Measurements from ENCODE around the gene FAF1.

FAF1 gene

DNA sequence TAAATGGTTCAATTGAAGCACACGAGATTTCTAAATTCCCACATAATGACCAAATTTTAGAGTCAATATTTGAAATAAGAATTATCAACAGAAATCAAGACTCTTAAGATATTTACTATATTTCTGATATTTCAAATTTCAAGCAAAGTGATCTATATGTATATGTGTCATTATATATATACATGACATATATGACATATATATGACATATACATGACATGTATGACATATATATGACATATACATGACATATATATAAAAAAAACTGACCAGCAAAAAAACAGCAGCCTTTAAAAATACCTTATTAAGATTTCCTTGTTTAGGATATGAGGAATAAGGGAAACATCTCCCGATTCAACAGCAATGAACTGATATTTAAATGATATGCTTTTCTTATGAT, 266.2 kb downstream of the FAF1 start:
- no peak for DNase-seq

DNA sequence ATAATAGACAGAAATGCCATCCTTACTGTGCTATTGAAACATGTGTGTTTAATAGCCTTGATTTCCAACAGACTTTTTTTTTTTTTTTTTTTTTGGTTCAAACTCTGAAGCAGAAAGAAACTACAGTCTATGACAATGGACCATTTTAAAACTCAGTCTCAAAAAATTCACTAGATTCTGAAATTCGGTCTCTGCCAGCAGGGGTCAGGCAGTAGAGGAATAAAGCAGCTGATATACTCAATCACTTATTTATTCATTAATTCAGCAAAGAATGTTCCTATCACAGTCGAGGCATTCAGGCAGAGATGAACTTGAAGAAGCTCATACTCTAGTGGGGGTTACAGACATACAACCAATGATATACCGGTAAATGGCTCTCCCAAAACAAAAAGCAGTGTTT, 275.9 kb downstream of the FAF1 start:
- no peak for DNase-seq

DNA sequence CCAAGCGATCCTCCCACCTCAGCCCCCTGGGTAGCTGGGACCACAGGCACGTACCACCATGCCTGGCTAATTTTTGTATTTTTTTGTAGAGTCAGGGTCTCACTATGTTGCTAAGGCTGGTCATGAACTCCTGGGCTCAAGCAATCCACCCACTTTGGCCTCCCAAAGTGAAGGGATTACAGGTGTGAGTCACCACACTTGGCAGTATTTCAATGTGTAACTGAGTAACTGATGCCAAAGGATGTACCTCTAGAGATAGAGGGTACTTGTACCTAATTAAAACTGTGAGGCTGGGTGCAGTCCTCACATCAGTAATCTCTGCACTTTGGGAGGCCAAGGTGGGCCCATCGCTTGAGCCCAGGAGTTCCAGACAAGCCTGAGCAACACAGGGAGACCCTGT, 278.1 kb downstream of the FAF1 start:
- DNase-seq, result no peak

DNA sequence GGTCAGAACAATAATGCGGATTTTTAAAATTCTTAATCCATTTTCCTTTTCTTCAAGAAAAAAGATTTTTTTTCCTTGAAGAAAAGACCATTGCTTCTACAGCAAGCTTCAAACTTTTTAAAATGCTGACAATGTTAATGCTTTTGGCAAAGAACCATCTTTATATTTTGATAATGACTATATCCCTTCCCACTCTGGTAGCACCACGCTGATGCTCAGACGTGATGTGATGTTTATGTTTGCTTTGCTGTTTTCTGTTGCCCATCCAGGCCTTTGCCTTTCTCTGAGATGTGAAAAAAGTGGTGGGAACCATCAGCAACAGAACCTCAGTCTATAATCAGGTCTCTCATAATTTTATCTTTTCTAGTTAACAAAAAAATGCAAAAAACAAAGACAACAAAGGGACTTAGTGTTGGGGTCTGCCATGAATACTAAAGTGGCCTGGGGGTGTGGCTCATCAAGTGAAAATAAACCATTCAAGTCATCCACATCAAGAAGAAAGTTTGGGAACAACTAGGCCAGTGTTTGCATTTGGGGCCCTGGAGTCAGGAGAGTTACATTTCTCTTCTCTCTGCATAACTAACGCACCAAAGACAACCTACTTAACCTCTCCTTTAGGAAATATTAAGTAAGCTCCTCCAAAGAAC, 292.2 kb downstream of the FAF1 start:
- no peak for DNase-seq

DNA sequence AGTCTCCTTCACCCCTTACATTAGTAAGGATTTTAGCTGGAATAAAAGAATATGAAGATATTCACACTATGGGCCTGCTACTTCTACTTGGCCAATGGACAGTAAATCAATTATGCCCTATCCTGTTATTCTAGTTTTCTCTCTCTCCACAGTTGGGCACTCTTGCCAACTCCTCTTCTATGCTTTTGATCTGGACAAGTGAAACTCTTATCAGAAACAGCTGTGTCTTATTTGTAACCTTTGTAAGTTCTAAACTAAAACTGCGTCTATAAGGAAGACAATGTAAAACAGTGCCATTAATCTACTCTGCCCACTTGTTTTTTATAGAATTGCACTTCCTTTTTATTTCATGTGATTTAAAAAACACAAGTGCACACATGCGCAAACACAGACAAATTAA, 292.8 kb downstream of the FAF1 start:
- peak; percentile 19 for DNase-seq

DNA sequence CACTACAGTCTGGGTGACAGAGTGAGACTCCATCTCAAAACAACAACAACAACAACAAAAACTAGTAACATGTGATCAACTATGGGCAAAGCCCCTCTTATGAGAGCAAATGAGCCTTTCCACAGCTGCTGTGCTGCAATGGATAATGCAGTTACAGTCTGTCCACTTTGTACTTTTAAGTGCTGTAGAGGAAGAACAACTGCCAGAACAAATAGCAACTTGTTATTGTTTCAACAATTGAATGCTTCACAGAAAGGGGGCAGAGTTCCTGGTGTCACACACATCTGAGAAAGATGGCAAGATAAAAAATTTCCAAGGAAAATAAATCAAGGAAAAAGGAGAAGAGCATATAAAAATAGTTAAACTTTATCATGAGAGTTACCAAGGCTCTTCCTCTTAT, 293.2 kb downstream of the FAF1 start:
- DNase-seq, result no peak

DNA sequence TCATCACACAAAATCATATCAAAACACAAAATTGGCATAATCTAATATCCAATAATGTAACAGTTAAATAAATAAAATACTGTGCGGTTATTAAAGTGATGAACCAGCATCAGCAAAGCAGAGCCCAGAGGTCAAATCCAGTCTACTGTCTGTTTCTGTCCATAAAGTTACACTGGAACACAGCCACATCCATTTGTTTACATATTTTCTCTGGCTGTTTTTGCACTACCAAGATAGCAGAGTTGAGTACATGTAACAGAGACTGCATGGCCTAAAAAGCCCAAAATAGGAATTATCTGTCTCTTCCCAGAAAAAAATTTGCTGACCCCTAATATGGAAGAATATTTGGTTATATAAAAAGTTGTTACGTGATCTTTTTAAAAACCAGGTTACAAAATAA, 294.7 kb downstream of the FAF1 start:
- no peak for DNase-seq

DNA sequence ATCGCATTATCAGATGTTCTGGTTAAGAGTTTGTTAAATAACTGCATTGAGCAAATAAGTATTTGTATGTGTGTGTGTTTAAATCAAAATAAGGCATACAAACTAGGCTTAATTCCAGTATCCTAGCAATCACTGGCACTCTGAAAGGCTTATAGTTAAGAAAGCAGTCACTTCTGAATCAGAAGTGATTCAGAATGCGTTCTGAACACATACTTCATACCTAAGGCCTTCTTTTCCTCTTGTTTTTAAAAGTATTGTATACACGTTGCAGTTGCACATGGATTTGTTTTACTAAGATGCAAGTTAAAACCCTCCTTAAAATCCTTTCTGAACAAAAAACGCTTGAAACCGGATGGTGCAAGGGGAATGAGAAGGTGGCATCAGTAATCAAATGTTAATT, 298.4 kb downstream of the FAF1 start:
- no peak for DNase-seq

DNA sequence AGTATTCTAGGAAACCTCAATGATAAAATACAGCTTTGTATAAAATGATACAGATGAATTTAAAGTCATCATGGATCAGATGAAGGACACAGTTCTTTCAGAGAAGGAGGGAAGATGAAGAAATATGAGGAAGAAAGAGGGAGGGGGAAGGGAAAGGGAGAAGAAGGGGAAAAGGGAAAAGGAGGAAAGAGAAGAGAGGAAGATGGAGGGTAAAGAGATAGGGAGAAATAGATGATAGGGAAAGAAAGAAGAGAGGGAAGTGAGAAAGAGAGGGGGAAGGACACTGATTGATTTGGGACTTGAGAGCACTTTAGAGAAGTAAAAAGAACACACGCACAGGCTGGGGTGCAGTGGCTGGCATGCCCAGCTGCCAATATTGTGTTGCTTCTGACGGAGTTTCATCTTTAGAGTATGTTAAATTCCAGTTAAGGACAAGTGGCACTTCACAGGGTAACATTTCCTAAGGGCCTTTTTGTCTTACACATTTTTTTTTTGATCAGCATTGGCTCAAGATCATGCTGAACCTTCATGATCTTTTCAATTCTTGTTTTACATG, 300.9 kb downstream of the FAF1 start:
- DNase-seq, result no peak

DNA sequence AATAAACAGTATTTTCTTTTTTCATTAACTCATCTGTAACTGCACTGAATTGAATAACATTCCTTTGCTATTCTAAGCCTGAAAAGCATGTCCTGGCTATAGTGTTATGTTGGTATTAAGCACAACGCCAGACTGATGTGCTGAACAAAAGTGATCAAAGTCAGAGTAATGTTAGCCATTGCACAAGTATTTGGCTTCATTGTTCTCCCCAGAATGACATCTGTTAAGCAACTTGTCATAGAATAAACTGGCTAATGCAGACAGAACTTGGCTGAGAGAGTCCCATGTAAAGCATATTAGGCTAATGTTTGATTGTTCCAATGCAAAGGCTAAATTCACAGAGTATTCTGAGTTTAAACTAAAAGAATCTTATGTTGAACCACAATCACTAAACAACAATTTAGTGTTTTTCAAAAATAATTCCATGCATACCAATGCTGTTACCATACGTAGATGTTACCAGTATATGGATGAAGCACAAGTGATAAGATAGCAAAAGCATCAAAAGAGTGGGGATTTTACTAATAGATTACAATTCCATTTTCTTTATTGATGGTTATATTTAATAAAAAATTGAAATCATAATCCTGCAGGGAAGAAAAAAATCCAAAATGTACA, 301.5 kb downstream of the FAF1 start:
- DNase-seq, result no peak

DNA sequence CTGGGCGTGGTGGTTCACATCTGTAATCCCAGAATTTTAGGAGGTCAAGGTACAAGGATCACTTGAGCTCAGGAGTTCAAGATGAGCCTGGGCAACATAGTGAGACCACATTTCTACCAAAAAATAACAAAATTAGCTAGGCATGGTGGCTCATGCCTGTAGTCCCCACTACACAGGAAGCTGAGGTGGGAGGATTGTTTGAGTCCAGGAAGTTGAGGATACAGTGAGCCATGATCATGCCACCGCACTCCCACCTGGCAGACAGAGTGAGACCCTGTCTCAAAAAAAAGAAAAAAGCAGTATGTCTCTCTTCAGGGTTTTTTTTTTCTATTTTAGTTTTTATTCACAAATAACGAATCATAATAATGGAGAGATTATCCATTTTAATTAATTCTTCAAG, 303.1 kb downstream of the FAF1 start:
- DNase-seq, result no peak

DNA sequence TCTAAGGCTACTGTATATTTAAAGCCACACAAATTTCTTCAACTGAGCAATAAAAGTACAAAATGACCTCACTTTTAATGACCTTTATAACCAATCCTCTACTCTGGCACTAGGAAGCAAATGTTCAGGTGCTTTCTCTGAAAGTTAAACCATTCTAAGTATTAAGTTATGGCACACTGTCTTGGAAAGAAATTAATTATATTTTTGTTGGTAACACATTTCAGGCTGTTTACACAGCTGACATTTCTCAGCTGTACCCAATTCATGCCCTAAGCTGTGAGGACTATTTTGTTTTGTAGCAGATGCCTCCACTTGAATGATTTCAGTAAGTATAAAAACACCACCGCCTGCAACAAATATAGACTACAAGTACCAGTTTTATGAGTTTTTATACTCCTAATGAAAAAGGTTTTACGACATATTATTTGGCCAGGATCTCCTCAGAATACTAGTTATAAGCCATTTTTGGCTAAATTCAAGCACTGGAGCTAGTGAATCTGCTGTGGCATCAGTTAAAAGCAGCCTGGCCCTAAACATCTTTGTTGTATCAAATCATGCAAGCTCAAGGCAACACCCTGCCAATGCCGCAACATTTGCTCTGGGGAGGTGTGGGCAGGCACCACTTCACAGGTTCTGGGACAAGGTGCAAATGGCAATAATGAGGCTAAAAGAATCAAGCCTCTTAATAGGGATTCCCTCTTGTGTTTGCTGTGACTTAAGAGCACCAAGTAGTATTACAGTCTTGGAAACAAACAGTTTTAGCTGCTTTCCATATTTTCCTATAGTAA, 308.4 kb downstream of the FAF1 start:
- DNase-seq, result peak; percentile 33

DNA sequence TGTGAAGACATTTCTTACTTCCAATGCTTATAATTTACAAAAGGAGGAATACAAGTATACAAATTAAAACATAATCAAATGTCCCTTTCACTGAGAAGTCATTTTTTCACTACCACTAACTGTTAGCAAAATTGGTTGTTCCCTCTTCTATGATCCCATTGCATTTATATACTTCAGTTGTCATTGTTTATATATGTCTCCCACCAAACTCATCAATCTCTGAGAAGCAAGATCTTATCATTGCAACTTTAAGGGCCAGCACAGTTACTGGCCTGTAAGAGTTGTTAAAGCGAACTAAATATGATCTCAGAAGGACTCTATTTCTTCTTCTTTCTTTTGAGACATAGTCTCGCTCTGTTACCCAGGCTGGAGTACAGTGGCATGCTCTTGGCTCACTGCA, 313.5 kb downstream of the FAF1 start:
- DNase-seq, result no peak

DNA sequence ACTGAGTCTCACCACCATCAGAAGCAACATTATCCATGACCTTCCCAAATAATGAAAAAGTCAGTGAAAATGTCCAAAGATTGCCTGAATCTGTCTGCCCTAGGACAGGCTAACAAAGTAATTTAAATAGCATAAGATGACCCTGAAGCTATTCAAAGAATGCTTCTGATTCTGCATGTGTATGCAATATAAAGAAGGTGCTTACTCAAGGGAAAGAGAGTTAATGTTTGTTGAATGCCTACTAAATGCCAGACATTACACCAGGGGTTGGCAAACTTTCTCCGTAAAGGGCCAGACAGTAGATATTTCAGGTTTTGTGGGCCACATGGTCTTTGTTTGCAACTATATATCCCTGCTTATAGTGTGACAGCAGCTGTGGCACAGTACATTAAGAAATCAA, 314.9 kb downstream of the FAF1 start:
- DNase-seq, result no peak

DNA sequence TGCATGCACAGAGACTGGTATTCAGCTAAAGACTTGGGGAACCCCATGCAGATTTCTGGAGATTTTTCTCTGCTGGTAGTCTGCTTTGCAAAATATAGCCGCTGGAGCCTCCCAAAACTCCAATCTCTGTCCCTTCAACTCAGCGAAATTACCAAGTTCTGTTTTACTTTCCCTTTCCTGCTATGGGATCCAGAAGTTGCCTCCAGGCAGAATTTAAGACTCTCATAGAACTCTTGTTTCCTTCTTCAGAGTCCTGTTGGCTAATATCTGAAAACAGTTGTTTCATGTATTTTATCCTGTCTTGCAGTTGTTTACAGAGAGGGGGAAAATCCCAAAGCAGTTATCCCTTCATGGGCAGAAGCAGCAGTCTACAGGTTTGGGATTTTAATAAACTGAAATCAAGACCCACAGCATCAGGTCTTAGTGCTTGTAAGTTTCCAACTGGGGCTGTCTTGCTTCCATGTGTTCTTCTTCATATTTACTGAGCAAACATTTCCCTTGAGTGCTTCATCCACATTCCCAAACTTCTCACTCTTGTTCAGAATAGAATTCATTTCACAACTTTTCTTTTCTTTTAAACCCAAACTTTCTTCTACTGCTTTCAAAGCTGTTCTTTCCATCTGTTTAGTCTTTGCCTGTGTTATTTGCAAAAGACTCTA, 315.5 kb downstream of the FAF1 start:
- DNase-seq, result no peak

DNA sequence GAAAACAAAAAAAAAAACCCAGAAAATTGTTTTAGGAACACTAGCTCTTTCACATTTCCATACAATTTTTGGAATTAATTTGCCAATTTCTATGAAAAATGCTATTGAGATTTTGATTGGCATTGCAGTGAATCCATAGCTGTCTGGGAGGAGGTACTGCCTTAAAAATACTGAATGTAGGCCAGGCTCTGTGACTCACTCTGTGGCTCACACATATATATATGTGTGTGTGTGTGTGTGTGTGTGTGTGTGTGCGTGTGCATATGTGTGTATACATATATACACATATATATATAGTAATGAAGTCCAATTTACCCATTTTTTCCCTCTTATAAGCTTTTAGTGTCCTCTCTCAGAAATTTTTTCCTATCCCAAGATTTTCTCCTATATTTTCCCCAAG, 322.6 kb downstream of the FAF1 start:
- DNase-seq, result no peak

DNA sequence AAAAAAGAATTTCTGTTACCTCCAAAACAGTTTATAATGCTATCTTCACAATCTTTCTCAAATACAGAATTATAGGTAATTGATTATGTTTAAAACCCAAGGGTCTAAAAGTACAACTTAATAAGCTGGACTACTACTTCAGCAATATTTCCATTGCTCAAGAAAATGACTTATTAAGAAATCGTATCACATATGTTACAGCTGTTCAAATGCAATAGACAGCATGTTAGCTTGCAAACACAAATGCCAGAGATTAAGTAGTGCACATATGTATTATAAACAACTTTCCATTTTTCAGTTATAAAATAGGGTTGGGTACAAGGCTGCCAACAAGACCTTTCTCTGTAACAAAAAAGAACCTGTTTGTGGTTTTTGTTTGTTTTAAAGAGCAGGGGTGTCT, 325.8 kb downstream of the FAF1 start:
- DNase-seq, result no peak

DNA sequence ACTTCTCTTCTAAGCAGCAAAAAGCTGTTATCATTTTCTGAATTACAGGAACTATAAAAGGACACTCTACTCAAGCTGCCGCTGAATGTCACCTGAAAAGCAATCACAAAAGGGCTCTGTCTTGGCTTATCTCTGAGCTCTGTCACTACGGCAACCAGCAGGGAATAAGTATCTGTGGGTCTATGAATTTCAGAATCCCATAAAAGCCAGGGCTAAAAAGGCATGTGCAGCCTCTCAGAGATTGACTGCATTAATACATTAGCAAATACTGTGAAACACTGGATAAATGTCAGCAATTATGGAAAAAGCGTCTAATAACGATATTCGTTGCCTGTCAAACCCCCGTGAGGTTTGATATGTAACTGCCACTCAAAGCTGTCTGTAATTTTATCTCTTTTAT, 326.6 kb downstream of the FAF1 start:
- DNase-seq, result peak; percentile 76

DNA sequence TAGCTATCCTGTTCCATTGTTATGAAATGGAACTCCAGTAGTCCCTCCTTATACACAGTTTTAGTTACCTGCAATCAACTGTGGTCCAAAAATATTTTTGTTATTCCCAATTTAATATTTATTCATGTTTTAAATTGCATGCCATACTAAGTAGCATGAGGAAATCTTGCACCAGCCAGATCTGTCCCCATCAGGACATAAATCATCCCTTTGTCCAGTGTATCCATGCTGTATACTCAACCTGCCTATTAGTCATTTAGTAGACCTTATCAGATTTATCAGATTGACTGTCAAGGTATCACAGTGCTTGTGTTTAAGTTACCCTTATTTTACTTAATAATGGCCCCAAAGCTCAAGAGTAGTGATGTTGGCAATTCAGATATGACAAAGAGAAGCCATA, 328.9 kb downstream of the FAF1 start:
- DNase-seq, result no peak

DNA sequence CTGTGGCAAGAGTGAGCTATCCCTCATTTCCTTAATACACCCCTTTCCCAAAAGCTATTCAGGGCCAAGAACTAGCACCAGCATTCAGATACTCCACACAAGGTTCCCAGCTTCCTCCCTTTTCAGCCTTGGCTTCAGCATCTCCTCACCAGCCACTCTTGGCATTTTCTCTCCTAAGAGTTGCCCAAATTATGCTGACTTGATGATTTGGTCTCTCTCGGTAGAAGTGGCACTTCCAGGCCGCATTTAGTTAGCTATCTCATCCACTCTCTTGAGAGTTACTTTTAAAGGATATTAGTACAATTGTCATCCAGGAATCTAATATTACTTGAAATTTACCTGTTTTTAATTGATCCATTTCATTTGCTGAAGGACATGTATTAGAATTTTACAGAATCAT, 337.8 kb downstream of the FAF1 start:
- no peak for DNase-seq

DNA sequence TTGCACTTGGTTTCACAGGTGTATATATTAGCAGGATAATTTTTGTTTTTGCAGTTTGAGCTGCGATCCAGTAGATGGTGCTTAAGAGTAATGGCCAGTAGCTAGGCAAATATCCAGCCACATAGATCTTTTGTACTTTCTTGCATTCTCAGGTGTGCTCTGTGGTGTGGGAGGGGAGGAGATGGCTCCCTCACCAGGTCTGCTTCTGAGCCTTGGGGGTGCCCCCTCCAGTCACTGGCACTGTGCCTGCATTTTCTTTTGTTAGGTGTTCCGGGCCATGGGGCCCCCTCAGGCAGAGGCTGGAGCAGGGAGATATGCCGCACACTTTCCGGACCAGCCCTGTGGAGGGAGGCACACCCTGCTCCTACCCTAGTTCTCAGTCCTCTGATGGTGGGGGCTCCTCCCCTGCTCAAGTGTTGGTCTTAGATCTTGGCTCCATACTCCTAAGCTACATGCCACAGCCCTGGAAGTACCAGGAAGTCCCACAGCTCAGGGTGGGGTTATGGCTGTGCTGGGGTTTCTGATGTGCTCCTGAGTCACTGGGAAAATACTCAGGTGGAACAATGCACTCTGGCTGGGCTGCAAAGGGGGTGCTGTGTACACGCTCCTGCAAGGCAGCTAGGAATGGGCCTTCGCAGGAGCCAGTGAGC, 339.3 kb downstream of the FAF1 start:
- DNase-seq, result no peak

DNA sequence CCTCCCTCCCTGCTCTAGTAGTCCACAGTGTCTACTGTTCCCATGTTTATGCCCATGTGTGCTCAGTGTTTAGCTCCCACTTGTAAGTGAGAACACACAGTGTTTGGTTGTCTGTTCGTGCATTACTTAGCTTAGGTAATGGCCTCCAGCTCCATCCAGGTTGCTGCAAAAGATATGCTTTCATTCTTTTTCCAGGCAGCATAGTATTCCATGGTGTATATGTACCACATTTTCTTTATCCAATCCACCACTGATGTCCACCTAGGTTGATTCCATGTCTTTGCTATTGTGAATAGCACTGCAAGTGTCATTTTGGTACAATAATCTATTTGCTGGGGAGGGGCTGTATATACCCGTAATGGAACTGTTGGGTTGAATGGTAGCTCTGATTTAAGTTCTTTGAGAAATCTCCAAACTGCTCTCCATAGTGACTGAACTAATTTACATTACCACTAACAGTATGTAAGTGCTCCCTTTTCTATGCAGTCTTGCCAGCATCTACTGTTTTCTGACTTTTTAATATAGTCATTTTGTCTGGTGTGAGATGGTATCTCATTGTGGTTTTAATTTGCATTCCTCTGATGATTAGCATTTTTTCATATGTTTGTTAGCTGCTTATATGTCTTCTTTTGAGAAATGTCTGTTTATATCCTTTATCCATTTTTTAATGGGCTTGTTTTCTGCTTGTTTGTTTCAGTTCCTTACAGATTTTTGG, 344.9 kb downstream of the FAF1 start:
- no peak for DNase-seq

Measured in NCI-H2029 (cell line).